Measurements from ENCODE around the gene GOLGA1.

The GOLGA1 gene

DNA sequence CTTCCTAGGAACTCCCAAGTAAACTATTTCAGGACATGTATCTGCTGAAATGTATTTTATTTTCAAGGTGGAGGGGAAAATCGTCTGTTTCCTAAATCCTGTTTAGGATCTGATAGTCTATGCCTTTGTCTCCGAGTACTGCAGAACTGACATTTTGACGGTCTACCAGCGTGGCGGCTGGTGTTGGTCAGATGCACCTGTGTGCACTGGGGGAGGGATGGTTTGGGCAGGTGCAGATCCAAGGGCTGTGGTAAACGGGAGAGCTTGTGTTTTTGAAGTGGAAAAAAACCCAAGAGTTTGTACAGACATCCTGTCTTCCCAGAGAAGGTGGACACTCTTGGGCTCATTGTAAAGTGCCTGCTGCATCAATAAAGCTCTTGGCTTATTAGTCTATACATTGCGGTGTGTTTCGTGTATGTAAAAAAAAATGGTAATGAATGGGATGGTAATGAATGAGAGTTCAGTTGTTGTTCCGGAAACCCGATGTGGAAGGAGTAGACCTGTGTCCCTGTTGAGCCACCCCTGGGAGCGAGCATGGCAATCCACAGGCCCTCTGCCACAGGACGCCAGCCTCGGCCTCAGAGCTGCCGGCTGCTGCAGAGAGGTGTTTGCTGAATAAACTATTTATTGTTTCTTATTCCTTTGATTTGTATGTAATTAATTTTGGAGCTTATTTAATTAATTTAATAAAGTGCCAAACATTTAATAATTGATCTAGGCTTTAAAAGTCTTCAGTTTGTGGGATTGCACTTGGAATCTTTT is 63.7 kb downstream of the GOLGA1 start:
- H3K9me3 ChIP-seq (ENCODE audit: control insufficient read depth in 5 of 5, low read length in 5 of 5) = no peaks in the 10 kb centered on the region
- no peaks in the 10 kb centered on the region for H3K27me3 ChIP-seq (ENCODE audit: control insufficient read depth in 5 of 5, insufficient read depth in 4 of 5, low read length in 5 of 5)
- peaks cover 7 to 88% (median 78%) of the 10 kb centered on the region in 5 donors for H3K36me3 ChIP-seq (ENCODE audit: control insufficient read depth in 5 of 5, insufficient read depth in 5 of 5, low read length in 5 of 5)
- peaks cover 2 to 14% (median 9%) of the 10 kb centered on the region in 5 donors for H3K4me1 ChIP-seq (ENCODE audit: control insufficient read depth in 5 of 5, insufficient read depth in 5 of 5, low read length in 5 of 5)
- no peak overlapping the region for H3K9ac ChIP-seq (ENCODE audit: low read length in 5 of 5)
- H3K27ac ChIP-seq (ENCODE audit: low read depth, low read length) = no peak overlapping the region
- H3K4me3 ChIP-seq (ENCODE audit: low read depth in 1 of 5, low read length in 5 of 5) = no peak overlapping the region

DNA sequence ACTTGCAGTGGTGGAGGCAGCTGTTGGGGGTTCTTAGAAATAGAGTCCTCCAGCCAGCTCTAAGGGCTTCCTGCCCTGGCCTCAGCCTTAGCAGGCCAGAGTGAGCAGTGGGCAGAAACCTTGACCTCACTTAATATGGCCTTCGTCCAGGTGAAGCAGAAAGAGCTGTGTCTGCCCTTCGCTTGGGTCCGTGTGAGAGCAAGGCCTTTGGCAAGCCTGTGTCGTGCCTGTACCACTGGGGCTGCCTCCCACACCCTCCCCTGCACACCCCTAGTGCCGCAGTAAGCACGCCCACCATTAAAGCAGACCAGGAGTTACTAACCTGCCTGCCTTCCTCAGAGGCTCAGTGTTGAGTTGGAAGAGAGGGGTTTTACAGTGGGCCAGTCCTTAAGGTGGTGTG is 65.4 kb downstream of the GOLGA1 start:
- no peak overlapping the region for H3K4me3 ChIP-seq (ENCODE audit: low read depth in 1 of 5, low read length in 5 of 5)
- no peak overlapping the region for H3K27ac ChIP-seq (ENCODE audit: low read depth, low read length)
- no peaks in the 10 kb centered on the region for H3K9me3 ChIP-seq (ENCODE audit: control insufficient read depth in 5 of 5, low read length in 5 of 5)
- no peaks in the 10 kb centered on the region for H3K27me3 ChIP-seq (ENCODE audit: control insufficient read depth in 5 of 5, insufficient read depth in 4 of 5, low read length in 5 of 5)
- peaks cover 4 to 30% (median 18%) of the 10 kb centered on the region in 5 donors for H3K4me1 ChIP-seq (ENCODE audit: control insufficient read depth in 5 of 5, insufficient read depth in 5 of 5, low read length in 5 of 5)
- H3K9ac ChIP-seq (ENCODE audit: low read length in 5 of 5) = no peak overlapping the region
- H3K36me3 ChIP-seq (ENCODE audit: control insufficient read depth in 5 of 5, insufficient read depth in 5 of 5, low read length in 5 of 5) = peaks cover 7 to 73% (median 61%) of the 10 kb centered on the region in 5 donors

- Histone ChIP-seq H3K9me3 (ENCODE audit: control insufficient read depth in 5 of 5, low read length in 5 of 5) (no peaks in the 10 kb centered on the region), H3K27ac (ENCODE audit: low read depth, low read length) (no peak overlapping the region), H3K27me3 (ENCODE audit: control insufficient read depth in 5 of 5, insufficient read depth in 4 of 5, low read length in 5 of 5) (no peaks in the 10 kb centered on the region), H3K36me3 (ENCODE audit: control insufficient read depth in 5 of 5, insufficient read depth in 5 of 5, low read length in 5 of 5) (peaks cover 4 to 55% (median 44%) of the 10 kb centered on the region in 5 donors), H3K9ac (ENCODE audit: low read length in 5 of 5) (peak overlapping the region in 1 of 5 donors; percentile 21), H3K4me3 (ENCODE audit: low read depth in 1 of 5, low read length in 5 of 5) (no peak overlapping the region), H3K4me1 (ENCODE audit: control insufficient read depth in 5 of 5, insufficient read depth in 5 of 5, low read length in 5 of 5) (peaks cover 9 to 43% (median 30%) of the 10 kb centered on the region in 5 donors)
Measured at GRCh38 chr9:124873664-124874063, 67.2 kb downstream of the GOLGA1 start.

DNA sequence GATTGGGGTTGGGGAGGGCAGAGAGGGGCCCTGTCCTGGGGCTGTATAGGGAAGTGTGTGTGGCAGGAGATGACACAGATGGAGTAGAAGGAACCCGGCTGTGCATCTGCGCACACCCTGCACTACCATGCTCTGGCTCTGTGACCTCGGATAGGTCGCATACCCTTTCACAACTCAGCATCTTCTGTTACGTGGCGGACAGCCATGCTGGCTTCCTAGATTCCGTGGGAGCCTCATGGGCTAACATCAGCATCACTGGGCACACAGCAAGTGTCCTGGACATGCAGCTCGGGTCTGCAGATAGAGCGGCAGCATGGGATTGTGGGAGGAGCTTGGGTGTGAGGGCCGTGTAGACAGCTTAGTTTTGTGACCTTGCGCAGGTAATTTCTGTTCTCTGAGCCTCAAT is 69.7 kb downstream of the GOLGA1 start:
- Histone ChIP-seq H3K27ac (ENCODE audit: low read depth, low read length) (peak overlapping the region; percentile 97), H3K9me3 (ENCODE audit: control insufficient read depth in 5 of 5, low read length in 5 of 5) (no peaks in the 10 kb centered on the region), H3K4me3 (ENCODE audit: low read depth in 1 of 5, low read length in 5 of 5) (peak overlapping the region in 1 of 5 donors; percentile 93), H3K4me1 (ENCODE audit: control insufficient read depth in 5 of 5, insufficient read depth in 5 of 5, low read length in 5 of 5) (peaks cover 10 to 53% (median 40%) of the 10 kb centered on the region in 5 donors), H3K36me3 (ENCODE audit: control insufficient read depth in 5 of 5, insufficient read depth in 5 of 5, low read length in 5 of 5) (peaks cover 0 to 31% (median 24%) of the 10 kb centered on the region in 5 donors), H3K27me3 (ENCODE audit: control insufficient read depth in 5 of 5, insufficient read depth in 4 of 5, low read length in 5 of 5) (no peaks in the 10 kb centered on the region), H3K9ac (ENCODE audit: low read length in 5 of 5) (peak overlapping the region in 2 of 5 donors; percentile 94 to 97)

GRCh38 chr9:124870723-124871122 is 70.2 kb downstream of the GOLGA1 start:
- H3K4me1 ChIP-seq (ENCODE audit: control insufficient read depth in 5 of 5, insufficient read depth in 5 of 5, low read length in 5 of 5) = peaks cover 10 to 53% (median 40%) of the 10 kb centered on the region in 5 donors
- no peaks in the 10 kb centered on the region for H3K27me3 ChIP-seq (ENCODE audit: control insufficient read depth in 5 of 5, insufficient read depth in 4 of 5, low read length in 5 of 5)
- peak overlapping the region; percentile 78 to 93 (median 91) for H3K4me3 ChIP-seq (ENCODE audit: low read depth in 1 of 5, low read length in 5 of 5)
- peaks cover 0 to 27% (median 20%) of the 10 kb centered on the region in 5 donors for H3K36me3 ChIP-seq (ENCODE audit: control insufficient read depth in 5 of 5, insufficient read depth in 5 of 5, low read length in 5 of 5)
- peak overlapping the region; percentile 89 to 98 (median 97) for H3K9ac ChIP-seq (ENCODE audit: low read length in 5 of 5)
- H3K27ac ChIP-seq (ENCODE audit: low read depth, low read length) = peak overlapping the region; percentile 97
- no peaks in the 10 kb centered on the region for H3K9me3 ChIP-seq (ENCODE audit: control insufficient read depth in 5 of 5, low read length in 5 of 5)

GRCh38 chr9:124869986-124870560 is 70.8 kb downstream of the GOLGA1 start:
- Histone ChIP-seq H3K36me3 (ENCODE audit: control insufficient read depth in 5 of 5, insufficient read depth in 5 of 5, low read length in 5 of 5) (peaks cover 0 to 20% (median 13%) of the 10 kb centered on the region in 5 donors), H3K9ac (ENCODE audit: low read length in 5 of 5) (peak overlapping the region; percentile 89 to 98 (median 97)), H3K4me1 (ENCODE audit: control insufficient read depth in 5 of 5, insufficient read depth in 5 of 5, low read length in 5 of 5) (peaks cover 10 to 53% (median 40%) of the 10 kb centered on the region in 5 donors), H3K27ac (ENCODE audit: low read depth, low read length) (peak overlapping the region; percentile 97), H3K27me3 (ENCODE audit: control insufficient read depth in 5 of 5, insufficient read depth in 4 of 5, low read length in 5 of 5) (no peaks in the 10 kb centered on the region), H3K9me3 (ENCODE audit: control insufficient read depth in 5 of 5, low read length in 5 of 5) (no peaks in the 10 kb centered on the region), H3K4me3 (ENCODE audit: low read depth in 1 of 5, low read length in 5 of 5) (peak overlapping the region; percentile 78 to 93 (median 91))

DNA sequence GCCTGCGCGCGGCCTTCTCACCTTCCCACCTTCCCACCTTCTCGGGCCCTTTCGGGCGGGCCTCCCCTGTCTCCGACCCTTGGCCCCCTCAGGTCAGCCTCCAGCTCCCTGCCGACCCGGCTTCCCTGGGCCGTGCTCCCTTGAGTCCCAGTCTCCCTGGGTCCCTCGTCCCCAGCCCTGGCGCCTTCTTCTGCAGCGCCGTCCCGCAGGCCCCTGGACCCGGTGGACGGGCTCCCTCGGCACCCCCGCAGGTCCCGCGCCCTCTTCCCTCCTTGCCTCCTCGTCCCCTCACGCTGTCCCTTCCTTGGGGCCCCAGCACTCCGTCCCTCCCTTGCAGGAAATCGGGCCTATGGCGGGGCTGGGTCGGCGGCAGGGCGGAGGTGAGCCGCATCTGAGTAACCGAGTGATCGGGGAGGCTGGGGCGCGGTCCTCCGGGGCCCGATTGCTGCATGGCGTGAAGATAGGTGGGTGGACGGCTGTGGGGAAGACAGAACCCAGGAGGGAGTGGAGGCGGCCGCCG is 71.4 kb downstream of the GOLGA1 start:
- peak overlapping the region; percentile 97 for H3K27ac ChIP-seq (ENCODE audit: low read depth, low read length)
- peaks cover 0 to 16% (median 9%) of the 10 kb centered on the region in 5 donors for H3K36me3 ChIP-seq (ENCODE audit: control insufficient read depth in 5 of 5, insufficient read depth in 5 of 5, low read length in 5 of 5)
- peak overlapping the region; percentile 89 to 98 (median 97) for H3K9ac ChIP-seq (ENCODE audit: low read length in 5 of 5)
- H3K4me3 ChIP-seq (ENCODE audit: low read depth in 1 of 5, low read length in 5 of 5) = peak overlapping the region; percentile 78 to 93 (median 91)
- peaks cover 10 to 53% (median 40%) of the 10 kb centered on the region in 5 donors for H3K4me1 ChIP-seq (ENCODE audit: control insufficient read depth in 5 of 5, insufficient read depth in 5 of 5, low read length in 5 of 5)
- no peaks in the 10 kb centered on the region for H3K9me3 ChIP-seq (ENCODE audit: control insufficient read depth in 5 of 5, low read length in 5 of 5)
- H3K27me3 ChIP-seq (ENCODE audit: control insufficient read depth in 5 of 5, insufficient read depth in 4 of 5, low read length in 5 of 5) = no peaks in the 10 kb centered on the region

DNA sequence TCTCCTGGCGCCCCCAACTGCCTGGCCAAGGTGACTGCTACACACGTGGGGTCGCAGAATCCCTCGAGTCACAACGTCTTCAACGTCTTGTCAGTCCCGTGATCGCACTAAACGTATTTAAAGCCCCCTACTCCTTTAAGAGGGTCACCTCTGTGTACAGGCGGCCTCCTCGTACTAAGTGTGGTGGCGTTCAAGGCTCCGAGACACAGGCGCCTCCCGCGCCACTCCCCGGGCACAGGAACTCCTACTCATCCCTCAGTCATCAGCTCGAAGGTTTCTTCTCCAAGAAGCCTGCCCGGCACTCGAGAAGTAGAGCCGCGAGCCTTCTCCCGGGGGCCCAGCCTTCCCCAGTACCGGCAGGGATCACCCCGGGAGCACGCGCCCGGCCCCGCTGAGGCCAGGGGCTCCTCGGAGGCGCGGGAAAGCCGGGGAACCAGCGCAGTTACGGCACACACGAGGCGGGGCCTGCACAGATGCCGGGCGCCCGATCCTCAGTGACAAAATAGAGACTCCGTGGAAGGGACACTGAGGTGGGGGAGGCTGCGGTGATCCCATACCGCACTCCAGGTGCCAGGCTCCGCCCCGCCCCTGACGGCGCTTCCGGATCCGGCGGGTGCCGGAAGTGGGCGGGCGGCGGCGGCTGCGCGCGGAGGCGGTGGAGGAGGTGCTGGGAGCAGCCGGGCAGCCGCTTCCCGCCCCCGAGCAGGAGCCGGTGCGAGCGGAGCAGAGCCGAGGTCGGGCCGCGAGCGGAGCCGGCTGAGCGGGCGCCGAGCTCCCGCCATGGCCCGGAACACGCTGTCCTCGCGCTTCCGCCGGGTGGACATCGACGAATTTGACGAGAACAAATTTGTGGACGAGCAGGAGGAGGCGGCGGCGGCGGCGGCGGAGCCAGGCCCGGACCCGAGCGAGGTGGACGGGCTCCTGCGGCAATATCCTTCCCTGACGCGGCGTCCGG is 72.1 kb downstream of the GOLGA1 start:
- no peaks in the 10 kb centered on the region for H3K27me3 ChIP-seq (ENCODE audit: control insufficient read depth in 5 of 5, insufficient read depth in 4 of 5, low read length in 5 of 5)
- peak overlapping the region; percentile 82 to 93 (median 91) for H3K4me3 ChIP-seq (ENCODE audit: low read depth in 1 of 5, low read length in 5 of 5)
- H3K4me1 ChIP-seq (ENCODE audit: control insufficient read depth in 5 of 5, insufficient read depth in 5 of 5, low read length in 5 of 5) = peaks cover 10 to 53% (median 40%) of the 10 kb centered on the region in 5 donors
- H3K9ac ChIP-seq (ENCODE audit: low read length in 5 of 5) = peak overlapping the region; percentile 97 to 99 (median 98)
- peaks cover 0 to 9% (median 6%) of the 10 kb centered on the region in 5 donors for H3K36me3 ChIP-seq (ENCODE audit: control insufficient read depth in 5 of 5, insufficient read depth in 5 of 5, low read length in 5 of 5)
- H3K9me3 ChIP-seq (ENCODE audit: control insufficient read depth in 5 of 5, low read length in 5 of 5) = no peaks in the 10 kb centered on the region
- H3K27ac ChIP-seq (ENCODE audit: low read depth, low read length) = peak overlapping the region; percentile 97

DNA sequence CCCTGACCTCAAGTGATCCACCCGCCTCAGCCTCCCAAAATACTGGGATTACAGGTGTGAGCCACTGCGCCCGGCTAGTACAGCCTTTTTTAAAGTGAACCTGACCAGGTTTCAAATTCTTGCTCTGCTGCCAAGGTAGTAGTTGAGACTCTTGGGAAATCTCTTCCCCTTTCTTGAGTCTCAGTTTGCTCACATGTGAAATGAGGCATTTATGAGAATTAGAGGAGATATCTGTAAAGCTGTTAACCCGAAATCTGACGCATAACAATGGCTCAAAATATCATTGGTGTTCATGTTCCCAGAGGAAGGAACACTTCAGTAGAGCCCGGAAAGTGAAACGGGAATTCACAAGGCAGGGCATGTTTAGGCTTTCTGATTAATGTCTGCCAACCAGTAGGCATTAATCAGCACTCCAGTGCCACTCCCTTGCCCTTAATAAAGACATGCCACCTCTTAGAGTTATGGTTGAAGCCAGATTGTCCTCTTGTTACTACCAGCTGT is 77.5 kb downstream of the GOLGA1 start:
- no peaks in the 10 kb centered on the region for H3K27me3 ChIP-seq (ENCODE audit: control insufficient read depth in 5 of 5, insufficient read depth in 4 of 5, low read length in 5 of 5)
- H3K4me3 ChIP-seq (ENCODE audit: low read depth in 1 of 5, low read length in 5 of 5) = no peak overlapping the region
- peaks cover 7 to 46% (median 39%) of the 10 kb centered on the region in 5 donors for H3K4me1 ChIP-seq (ENCODE audit: control insufficient read depth in 5 of 5, insufficient read depth in 5 of 5, low read length in 5 of 5)
- H3K36me3 ChIP-seq (ENCODE audit: control insufficient read depth in 5 of 5, insufficient read depth in 5 of 5, low read length in 5 of 5) = peaks cover 0 to 23% (median 22%) of the 10 kb centered on the region in 5 donors
- no peaks in the 10 kb centered on the region for H3K9me3 ChIP-seq (ENCODE audit: control insufficient read depth in 5 of 5, low read length in 5 of 5)
- no peak overlapping the region for H3K9ac ChIP-seq (ENCODE audit: low read length in 5 of 5)
- no peak overlapping the region for H3K27ac ChIP-seq (ENCODE audit: low read depth, low read length)
